HL-60/S4 treated with phorbol 12-myristate 13-acetate at 8.2 ng/mL for 4 days and 3 days (cell line): ENCODE results near the gene PRPF18.

Experiments
- in situ Hi-C: fragments of 300-500 bp; cut with MboI; formaldehyde crosslinking; loops from 2 replicates; pipeline ENCODE4 v1.15.0; 2022; ENCODE audit warnings: low sequenced_read_pairs

PRPF18 gene

DNA sequence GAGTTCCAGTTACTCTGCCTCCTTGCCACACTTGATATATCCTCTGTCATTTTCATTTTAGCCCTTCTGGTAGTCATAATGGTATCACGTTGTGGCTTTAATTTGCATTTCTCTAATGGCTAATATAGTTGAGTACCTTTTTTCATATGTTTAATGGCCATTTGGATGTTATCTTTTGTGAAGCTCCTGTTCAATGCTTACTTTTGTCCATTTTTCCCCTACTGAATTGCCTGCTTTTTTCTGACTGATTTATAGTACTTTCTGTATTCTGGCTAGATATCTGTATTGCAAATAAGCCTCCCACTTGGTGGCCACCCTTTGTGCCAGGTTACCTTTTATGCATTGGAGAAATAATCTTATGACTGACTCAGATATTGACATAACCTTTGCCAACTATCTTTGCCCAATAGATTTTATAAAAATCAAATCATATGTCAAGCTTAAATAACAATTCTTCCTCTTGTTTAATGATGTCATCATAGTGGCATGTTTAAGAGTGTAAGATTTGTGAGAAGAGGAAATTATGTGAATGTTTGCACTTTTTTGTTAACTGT lies 50.6 kb downstream of the PRPF18 start:
- in situ Hi-C loops = no loop called here

DNA sequence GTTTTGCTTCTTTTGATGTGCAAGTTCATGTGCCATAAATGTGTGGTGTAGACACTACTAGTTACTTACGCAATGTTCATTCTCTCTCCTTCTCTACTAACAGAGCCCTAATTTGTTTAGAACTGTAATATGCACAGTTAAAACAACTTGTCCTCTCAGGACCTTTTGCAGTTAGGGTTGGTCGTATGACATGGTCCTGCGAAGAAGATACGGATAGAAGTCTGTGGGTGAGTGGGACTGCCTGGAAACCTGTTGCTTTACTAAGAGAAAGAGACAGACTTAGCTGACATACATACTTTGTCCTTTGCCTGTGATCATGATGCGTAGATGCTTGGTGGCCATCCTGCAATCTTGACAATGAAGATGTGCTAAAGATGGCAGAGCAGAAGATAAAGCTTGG lies 51.1 kb downstream of the PRPF18 start:
- in situ Hi-C loops = no loop called here

DNA sequence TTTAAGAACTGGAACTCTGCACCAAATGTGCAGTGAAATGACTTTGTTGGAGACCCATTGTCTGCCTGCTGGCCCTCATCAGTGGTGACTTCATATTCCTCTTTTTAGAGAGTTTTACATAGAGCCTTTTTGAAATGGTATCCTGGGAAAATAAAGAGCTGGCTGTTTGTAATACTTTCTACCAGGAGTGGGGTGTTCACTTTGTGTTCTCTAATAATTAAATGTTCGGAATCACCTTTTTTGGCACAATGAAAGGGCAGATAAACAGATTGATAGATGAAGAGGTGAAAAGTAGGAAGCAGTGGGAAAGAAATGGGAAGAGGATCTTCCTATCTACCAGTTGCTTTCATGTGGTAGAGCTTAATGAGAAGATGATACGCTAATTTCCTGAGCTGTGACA lies 55.5 kb downstream of the PRPF18 start:
- in situ Hi-C loops = no loop called here

DNA sequence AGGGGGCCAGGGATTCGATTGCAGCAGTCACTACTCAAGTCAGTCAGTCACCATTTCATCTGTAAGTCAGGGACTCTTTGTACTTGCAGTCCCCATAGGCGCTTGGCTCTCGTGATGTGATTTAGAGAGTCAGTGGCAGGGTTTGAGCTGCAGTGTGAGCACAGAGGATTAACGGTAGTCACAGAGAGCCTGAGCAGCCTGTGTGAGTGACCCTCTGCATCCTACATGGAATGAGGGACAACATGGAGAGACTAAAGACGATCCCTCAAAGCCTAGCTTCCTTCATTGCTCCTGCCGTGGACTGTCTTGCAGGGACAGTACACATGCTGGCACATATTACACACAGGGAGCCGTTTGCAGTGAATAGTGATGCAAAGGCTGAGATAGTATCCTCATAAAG lies 56.3 kb downstream of the PRPF18 start:
- in situ Hi-C loops = no loop called here

DNA sequence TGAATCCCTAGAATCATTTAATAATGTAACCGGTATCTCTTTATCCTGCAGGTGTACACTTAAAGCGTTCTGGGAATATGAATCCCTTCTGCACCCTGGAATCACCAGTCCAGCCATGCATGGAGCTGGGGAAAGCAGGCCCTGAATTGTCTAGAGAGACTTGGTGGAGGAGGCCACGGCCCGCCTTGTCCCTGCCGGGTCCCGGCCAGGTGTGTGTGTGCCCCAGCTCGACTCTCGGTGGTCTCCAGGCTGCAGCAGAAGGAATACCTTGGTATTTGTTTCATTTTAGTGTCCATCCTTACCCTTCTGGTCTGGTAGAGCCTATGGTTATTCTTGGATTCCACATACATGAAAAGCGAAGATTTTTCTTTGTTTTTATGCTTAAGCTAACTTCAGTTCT lies 58.1 kb downstream of the PRPF18 start:
- in situ Hi-C loops = no loop called here

DNA sequence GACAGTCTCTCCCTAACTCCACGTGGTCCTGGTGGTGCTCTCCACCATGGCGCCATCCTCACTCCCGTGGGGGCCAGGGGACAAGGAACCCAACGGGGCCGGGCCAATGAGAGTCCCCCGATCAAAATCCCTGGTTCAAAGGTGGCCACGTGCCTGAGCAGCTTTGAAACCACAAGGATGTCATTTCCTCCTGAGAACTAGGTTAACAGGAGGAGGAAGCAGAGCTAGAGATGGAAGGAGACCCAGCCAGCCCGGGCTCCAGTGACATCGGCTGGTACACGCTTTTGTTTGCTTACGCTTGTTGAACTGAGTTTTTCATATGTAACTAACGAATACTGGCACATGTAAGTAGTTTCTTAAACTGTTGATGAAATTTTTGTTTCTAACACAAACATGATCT lies 61.7 kb downstream of the PRPF18 start:
- in situ Hi-C loops = no loop called here

DNA sequence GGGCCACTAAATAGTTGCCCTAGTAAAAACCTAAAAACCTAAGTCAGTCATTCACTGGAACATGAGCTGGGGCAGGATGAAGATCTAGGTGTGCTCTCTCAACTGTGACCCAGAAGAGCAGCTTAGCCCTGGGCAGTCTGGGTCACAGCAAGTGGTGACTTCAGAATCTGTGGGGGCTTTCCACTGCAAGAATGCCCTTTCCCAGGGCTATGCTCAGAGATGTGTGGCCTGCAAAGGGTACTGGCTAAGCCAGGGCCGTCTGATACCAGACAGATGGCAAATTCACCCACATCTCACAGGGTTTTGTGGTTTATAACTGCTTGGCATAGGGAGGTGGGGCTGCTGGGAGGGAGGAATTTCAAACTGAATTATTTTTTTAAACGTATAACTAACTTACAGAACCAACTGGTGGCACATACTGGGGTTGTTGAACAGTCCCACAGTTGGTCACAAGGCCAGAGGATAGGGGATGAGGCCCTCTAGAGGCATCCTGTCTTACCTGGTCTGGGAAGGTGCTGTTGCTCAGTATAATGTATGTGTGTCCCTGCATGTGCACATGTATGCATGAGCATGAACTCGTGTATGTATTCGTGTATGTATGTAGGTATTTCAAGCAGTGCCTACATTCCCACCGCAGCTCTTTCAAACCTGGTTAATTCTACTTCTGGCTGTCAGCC lies 63.2 kb downstream of the PRPF18 start:
- in situ Hi-C loops = no loop called here

DNA sequence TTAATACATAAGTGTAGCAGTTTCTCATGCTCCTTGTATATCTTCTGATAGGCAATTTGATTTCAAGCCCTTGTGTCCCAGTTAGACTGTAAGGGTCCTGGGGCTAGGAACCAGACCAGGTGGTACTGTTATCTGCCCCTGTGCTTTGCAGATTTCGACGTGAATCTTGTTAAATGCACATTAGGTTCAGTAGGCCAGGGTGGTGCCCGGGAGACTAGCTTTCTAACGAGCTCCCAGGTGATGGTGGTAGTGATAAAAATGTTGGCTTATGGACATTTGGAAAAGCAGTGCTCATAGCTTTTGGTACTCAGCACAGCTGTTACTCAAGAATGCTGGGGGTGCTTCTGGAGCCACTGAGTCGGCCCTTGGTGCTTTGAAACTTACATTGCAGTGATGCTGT lies 64.2 kb downstream of the PRPF18 start:
- in situ Hi-C loops = no loop called here

DNA sequence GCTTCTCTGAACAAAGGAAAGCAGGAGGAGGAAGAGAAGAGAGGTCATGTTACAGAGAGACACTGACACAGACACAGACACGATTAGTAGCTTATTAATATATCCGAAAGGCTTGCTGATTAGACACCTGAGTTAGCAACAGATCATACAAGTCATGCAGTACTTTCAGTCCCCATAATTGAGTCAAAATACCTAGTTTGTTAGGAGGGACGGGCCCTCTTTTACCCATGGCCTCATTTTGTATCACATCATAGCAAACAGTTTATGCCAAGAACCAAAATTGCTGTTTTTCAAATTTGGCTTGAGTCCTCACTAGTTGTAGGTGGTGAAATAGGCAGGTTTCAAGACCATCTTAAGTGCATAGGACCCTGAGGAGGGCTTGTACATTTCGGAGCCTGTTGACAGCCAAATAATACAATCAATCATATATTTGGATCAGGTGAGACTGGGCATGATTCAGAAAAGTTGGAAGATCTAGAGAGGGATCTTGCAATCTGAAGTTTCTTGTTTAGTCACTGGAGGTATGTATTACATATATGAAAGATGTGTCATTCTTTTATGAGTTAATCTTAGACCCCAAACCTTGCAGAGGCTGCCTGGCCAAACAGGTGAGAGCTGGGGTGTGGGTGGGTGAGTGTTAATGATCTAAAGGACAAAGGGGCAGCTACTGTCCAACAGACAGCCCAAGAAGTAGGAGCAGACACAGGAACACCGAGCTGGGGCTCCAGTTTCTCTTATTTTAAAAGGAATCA lies 65.4 kb downstream of the PRPF18 start:
- in situ Hi-C loops = no loop called here

DNA sequence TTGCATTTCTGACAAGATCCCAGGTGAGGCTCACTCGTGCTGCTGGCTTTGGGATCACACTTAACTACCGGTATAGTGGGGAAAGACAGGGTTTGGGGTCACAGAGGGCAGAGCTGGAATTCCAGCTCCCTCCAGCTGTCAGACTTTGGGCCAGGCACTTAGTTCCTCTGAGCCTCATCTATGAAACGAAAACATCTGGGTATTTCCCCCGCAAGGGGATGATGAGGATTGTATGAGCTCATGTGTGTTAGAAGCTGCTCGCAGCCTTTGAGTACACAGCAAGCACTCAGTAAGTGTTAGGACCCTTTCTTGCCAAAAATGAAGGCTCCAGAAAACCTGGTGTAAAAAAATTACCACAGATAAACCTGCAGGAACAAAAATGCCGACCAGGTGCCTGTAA lies 66.1 kb downstream of the PRPF18 start:
- in situ Hi-C loops = no loop called here

DNA sequence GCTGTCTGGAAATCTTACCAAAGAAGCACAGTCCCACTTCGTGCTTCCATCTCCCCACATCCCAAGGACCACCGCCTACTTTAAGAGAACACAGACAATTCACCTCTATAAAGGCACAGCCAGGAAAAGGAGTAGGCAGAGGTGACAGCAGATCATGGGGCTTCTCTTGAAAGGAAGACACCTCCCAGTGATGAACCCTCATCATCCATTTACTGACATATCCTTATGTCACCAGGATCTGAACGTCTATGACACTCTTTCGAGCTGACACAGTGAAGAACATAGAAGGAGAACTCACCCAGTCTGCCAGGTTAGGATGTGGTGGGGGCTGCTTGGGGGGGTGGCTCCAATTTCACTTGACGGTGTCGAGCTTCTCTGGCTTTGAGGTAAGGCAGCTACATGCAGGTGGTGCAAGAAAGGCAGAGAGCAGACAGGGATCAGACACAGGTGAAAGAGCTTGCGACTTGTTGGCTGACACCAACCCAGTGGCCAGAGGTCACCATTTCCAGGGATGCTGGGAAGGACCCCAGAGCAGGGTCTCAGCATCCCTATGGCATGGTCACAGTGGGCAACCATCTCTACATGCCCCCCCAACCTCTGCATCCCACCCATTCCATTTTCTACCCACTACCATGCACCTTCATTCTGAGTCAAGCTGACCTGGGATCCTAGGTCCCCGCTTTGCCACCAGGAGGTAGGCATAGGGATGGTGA lies 67.5 kb downstream of the PRPF18 start:
- in situ Hi-C loops = no loop called here

DNA sequence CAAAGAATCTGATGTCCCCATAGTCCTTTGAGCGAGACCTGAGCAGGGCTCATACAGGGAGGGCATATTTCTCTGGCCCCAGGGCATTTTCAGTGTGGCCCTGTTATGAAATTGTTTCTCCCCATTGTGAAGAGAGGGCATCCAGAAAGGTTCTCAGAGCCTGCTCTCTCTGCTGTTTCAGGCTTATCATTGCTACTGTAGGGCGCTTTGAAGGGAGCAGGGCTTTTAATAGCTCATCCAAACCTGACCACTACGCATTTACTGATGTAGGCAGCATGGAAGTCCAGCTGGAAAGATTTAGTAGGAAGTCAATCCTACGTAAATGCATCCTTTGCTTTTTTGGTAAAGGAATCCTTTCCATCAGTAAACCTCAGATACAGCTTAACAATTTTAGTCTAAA lies 68.1 kb downstream of the PRPF18 start:
- in situ Hi-C loops = no loop called here

DNA sequence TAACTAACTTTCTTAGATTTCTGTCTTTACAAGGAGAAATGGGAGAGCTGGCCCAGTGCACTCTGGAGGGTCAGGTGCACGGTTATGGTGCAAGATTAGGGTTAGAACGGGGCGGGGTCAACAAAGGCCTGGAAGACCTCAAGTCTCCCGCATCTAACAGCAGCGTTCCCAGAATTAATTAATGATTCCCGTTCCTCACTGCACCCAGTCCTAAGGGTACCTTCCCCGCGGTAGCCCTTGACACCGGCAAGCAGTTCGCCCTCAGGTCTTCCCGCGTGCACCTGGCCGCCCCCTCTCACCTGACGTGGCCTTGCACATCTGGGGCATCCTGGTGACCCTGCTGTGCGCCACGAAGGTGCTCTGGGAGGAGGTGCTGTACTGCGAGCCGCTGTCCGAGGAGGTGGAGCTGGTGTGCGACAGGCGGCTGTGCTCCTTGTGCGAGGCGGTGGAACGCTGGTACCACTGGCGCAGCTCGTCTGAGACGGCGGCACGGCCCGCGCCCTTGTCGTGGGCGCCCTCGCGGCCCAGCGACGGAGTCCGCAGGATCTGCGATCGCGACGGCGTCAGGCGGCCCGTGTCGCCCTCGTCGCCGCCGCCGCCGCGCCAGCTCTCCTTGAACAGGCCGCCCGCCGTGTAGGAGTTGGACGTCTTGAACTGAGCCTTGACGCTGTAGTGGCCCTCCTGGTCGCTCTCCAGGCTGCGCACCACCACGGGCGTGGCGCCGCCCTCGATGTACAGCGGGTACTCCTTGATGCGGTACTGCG lies 69.8 kb downstream of the PRPF18 start:
- in situ Hi-C loops = no loop called here

DNA sequence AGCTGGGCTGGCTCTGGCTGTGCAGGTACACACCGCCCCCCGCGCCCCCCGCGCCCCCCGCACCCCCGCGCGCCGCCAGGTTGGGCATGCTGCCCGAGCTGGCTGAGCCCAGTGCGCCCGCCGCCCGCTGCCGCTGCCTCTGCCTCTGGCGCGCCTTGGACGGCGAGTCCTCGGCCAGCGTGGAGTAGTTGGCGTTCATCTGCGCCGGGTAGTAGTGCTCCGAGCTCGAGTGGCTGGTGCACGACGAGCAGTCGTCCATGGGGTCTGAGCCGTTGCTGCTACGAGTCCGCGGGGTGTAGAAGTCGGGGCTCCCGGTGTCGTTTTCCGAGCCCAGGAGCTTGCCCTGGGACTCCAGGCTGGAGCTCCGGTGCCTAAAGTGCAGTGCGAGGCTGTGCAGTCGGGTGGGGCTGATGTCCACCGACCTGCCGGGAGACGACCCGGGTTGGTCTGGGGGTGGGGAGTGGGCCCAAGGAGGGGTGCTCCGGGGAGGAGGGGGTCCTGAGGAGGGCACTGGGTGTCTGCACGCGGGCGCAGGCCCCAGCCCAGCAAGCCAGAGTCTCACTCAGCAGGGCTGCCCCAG lies 70.4 kb downstream of the PRPF18 start:
- in situ Hi-C loops = no loop called here

DNA sequence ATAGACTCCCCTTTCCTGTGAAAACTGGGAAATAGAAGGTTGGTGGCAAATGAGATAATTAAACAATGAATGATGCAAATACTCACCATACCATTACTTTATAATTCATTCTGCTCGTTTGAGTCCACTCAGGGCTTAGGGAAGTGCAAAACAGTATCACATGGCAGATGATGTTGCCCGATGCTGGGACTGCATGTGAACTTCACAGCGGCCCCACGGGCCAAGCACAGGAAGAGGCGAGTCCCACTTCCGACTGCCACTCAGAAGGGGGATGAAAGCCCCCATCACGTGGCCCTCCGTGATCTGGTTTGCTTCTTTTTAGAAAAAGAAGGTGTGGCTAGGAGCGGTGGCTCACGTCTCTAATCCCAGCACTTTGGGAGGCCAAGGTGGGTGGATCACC lies 71.5 kb downstream of the PRPF18 start:
- in situ Hi-C loops = no loop called here

DNA sequence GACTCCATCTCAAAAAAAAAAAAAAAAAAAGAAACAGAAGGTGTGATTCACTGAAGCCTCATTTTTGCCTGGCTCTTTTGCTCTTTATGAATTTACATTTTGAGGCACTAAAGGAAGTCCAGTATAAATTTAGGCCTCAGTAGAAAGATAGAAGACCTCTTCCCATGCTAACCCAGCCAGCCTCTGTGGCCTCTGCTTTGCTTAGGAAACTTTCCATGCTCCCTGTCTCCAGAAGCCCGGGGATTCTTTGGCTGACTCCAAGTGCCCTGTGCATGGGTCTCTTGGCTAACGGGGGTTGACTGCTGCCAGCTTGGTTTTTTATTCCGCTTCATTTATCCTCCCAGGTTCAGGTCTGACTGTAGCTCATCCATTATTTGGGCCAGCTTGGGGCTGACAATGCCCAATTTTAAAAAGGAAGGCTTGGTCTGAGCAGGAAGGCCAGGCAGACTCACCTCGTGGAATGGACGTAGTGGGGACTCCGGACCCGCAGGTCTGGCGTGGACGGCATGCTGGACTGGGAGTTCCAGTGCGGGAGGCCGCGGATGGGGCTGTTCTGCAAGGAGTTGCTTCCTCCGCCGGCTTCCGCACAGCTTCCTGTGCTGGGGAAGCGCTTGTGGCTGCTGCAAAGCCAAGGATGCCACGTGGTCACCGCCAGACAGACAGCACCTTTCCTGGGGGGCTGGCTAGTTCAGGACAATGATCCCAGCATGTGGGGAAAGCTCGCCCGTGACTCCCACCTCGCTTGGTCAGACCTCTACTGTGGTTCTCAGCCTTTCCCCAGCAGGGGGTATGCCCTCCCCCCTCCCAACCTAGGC lies 72.3 kb downstream of the PRPF18 start:
- in situ Hi-C loops = no loop called here

DNA sequence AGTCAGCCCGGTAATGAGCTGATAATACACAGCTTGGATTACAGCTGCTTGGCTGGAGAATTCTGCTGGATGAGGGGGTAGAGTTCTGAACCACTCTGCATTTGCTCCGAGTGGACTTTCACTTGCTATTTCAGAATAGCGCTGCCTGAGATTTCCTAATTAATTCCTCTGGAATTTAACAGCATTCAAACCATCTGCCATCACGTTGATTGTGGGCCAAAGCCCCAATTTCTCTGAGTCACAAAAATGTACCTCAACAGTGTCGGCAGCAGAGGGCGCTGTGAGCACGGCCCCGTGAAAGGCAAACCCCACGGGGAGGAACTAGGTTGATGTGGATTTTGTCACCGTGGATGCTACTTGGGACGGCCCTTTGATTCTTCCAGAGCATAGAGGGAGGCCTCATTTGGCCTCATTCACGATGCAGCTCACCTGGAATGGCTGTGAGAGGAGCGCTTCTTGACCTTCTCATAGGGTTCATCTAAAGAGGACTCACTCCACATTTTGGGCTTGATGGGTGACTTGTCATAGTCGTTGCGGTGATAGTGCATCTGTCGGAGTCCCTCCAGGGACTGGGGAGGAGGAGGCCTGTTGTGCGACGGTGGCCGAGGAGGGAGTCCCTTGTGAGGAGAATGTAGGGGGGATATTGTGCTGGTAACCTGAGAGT lies 73.3 kb downstream of the PRPF18 start:
- in situ Hi-C loops = loop anchor here (10.0 kb wide), 1 partner anchor 115 kb away; no protein-coding TSS in a partner anchor

DNA sequence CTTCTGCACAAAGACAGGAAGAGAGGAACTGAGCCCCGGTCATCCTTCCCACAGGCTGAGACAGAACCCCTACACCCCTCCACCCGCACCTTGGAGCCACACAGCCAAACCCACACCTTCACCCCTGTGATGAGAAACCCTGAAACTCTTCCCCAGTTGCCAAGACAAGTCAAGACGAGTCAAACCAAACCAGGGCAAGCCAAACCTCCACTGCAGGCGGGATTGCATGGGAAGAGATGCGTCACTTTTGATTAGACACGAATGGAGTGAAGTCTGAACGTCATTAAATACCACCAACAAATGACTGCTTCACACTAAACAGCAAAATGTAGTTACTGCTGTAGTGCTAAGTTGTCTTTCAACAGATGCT lies 73.8 kb downstream of the PRPF18 start:
- in situ Hi-C loops = loop anchor here (10.0 kb wide), 1 partner anchor 114 kb away; no protein-coding TSS in a partner anchor

DNA sequence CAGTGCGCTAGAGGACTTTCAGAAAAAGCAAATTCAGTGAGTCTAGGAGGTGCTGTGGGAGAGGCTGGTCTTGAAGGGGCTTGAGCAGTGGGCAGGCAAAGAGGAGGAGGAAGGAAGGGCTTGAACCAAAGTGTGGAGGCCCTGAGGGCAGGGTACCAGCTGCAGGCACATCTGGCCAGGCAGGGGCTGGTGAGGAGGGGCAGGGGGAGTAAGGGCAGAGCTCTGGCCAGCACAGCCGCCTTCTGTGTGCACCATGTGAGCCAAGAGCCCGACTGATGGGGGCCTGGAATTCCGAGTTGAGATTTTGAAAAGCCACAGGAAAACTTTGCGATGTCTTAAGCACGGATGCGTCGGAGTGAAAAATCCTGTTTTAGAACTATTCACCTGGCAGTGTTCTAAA lies 74.5 kb downstream of the PRPF18 start:
- in situ Hi-C loops = loop anchor here (10.0 kb wide), 1 partner anchor 114 kb away; no protein-coding TSS in a partner anchor
